Fibroblast of mammary gland (primary cell): ENCODE measurements around the gene TIRAP.
"Not testable (repeated sequence)": the region's sequence is repeated elsewhere in the genome, so short reads cannot be mapped to it uniquely, and the experiment has no call there.

ENCODE experiments used
- DNase-seq: peaks from one replicate; pipeline ENCODE4 v3.0.0-alpha.2; 2010; ENCODE audit warnings: low read depth
- H3K4me3 ChIP-seq: 2 replicates; pipeline ENCODE4 v1.5.1; 2011; ENCODE audit warnings: low read depth, mild to moderate bottlenecking, low read length, moderate library complexity; ENCODE audit not compliant: control insufficient read depth
- TF ChIP-seq, protein P1 (sequence below): conservative IDR thresholded peaks from 2 replicates; pipeline ENCODE4 v1.5.1; 2011; ENCODE audit warnings: low read depth, low read length, inconsistent platforms; ENCODE audit not compliant: control insufficient read depth, insufficient read depth

Gene TIRAP, protein sequence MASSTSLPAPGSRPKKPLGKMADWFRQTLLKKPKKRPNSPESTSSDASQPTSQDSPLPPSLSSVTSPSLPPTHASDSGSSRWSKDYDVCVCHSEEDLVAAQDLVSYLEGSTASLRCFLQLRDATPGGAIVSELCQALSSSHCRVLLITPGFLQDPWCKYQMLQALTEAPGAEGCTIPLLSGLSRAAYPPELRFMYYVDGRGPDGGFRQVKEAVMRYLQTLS

DNA sequence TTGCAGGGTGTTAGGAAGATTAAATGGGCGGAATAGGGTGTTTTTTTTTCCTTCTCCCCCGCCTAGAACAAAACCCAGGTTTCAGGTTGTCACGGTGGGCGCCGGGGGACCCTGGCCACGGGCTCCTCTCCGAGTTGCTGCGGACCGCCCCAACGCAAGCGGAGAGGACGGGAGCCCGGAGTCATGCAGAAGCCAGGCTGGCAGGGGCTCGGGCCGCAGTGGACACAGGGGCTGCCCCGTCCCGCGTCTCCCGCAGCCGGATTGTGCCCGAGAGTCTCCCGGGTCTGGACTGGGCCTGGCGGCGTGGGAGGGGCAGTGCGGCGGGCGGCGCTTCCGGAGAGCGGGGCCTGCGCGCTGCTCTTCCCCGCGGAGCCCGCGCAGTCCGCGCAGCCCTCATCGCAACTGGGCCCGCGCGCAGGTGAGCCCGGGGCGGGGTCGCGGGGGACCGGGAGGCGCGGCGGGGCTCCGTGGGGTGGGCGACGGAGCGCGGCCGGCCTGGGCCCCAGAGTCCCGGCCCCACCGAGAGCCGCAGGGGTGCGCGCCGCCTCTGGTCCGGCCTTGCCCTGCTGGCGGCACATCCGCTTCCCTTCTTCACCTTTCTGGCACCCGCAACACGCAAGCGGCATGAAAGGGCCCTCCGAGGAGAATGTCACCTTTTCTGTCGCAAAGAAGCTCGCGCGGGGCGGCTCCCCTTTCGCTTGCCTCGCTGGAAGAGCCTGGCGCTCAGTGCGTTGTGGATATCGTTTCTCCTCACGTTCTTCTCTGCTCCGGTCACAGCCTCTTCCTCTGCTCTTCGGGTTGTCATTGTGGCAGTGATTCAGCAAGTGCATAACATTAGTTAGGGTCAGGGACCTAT lies at the start of gene TIRAP:
TIRAP (plus strand) TSS at position 358 of the 856 bp plus-strand sequence. CDS start 7,802 bp downstream, outside the sequence.
- TF ChIP-seq, protein P1, sequence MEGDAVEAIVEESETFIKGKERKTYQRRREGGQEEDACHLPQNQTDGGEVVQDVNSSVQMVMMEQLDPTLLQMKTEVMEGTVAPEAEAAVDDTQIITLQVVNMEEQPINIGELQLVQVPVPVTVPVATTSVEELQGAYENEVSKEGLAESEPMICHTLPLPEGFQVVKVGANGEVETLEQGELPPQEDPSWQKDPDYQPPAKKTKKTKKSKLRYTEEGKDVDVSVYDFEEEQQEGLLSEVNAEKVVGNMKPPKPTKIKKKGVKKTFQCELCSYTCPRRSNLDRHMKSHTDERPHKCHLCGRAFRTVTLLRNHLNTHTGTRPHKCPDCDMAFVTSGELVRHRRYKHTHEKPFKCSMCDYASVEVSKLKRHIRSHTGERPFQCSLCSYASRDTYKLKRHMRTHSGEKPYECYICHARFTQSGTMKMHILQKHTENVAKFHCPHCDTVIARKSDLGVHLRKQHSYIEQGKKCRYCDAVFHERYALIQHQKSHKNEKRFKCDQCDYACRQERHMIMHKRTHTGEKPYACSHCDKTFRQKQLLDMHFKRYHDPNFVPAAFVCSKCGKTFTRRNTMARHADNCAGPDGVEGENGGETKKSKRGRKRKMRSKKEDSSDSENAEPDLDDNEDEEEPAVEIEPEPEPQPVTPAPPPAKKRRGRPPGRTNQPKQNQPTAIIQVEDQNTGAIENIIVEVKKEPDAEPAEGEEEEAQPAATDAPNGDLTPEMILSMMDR, result no peak
- peak within 1 kb of the TSS; percentile 72 for H3K4me3 ChIP-seq
- DNase-seq, result peak; percentile 50

DNA sequence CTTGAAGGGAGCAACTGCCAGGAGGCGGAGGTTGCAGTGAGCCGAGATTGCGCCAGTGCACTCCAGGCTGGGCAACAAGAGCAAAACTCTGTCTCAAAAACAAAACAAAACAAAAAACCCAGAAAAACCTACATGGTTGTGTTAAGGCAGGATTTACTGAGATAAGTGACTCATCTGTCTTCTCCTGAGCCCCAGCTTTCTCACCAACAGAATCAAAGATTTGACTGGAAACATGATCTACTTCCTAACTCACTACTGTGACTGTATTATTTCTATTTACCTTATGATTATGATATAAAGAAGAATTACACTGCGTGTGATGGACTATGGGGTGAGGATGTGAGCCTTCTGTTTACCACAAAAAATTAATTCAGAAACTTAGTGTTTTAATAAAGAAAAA lies 49.5 kb upstream of the TIRAP start:
- H3K4me3 ChIP-seq, result no peak overlapping the region
- DNase-seq, result peak; percentile 37
- TF ChIP-seq, protein P1, result no peak

DNA sequence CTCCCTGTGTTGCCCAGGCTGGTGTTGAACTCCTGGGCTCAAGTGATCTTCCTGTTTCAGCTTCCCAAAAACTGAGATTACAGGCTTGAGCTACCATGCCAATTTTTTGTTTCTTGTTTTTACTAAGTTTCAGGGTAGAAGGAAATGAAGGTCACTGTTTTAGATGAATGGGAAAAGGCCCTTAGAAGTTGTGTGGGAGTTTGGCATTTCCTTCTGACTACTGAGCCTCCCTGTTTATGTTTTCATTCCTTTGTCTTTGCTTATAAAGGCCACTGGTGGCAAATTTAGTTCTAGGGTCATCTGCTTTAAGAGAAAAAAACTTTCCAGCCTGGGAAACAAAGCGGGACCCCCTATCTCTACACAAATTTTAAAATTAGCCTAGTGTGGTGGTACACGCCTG lies 36.3 kb upstream of the TIRAP start:
- no peak overlapping the region for H3K4me3 ChIP-seq
- no peak for DNase-seq
- TF ChIP-seq, protein P1, result no peak

DNA sequence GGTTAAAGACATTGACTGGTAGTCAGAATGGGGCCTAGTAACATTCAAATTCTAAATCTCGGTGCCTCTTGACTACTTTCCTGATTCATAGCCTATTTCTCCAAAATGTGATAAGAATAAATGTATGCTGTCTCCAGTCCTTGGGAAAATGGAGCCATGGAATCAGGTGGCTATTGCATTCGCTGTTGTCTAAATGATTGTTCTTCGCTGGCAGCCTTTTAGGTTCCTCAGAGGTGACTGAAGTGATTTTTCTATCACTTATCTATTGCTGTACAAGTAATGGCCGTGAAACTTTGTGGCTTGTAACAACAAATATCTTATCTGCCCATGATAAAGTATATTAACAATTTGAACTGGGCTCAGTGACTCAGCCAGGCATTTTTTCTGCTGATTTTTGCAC lies 29.6 kb upstream of the TIRAP start:
- DNase-seq, result no peak
- no peak overlapping the region for H3K4me3 ChIP-seq
- TF ChIP-seq, protein P1, result no peak

DNA sequence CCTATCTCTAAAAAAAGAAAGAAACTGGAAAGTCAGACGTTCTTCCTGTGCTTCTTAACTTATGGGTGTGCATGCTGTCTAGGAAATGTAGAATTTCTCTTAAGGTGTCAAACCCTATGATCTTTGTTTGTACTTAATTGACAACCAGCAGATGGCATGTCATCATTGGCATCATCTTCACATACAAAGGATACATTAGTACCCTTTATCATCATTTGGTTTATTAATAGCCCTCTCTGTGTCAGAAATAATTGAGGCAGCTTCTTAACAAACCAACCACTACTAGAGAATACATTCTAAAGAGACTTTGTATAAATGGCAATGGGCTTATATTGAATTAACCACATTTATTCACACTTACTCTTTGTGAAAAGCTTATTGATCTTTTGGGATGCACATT lies 28.1 kb upstream of the TIRAP start:
- no peak for DNase-seq
- TF ChIP-seq, protein P1, result no peak
- no peak overlapping the region for H3K4me3 ChIP-seq

DNA sequence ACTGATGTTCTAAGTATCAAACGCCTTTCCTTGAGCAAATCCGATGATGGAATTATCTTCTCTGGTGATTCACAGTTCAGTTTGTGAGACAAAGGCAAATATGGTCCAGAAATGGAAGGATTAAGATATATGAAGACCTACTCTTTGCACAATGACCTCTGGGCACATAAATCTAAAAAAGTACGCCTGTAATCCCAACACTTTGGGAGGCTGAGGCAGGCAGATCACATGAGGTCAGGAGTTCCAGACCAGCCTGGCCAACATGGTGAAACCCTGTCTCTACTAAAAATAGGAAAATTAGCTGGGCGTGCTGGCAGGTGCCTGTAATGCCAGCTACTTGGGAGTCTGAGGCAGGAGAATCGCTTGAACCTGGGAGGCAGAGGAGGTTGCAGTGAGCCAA lies 27.4 kb upstream of the TIRAP start:
- DNase-seq, H3K4me3 ChIP-seq: not testable (repeated sequence)

DNA sequence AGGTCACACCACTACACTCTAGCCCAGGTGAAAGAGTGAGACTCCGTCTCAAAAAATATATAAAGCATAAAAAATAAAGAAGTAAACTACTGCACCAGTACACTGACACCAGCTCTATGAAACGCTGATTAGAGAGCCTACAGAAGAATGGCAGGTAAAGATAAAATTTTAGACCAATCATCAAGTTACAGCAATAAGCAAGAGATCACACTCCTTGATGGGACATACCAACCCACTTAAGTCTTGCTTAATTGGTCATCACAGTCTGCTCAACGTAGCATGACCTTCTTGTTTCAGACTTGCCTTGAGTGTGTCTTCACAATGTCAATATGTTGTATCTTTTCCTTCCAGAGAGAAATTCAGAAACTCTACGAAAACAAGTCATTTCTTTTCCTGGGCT lies 26.7 kb upstream of the TIRAP start:
- H3K4me3 ChIP-seq, result no peak overlapping the region
- TF ChIP-seq, protein P1, result no peak
- no peak for DNase-seq
